ENCODE measurements around the gene KCNN2. TPM values are rescaled to one million over a fixed set of nuclear protein-coding genes. Genes with fewer than 3 reads are reported as not detected.

Gene KCNN2
- 18.6 and 19.4 TPM in 2 replicates for total RNA-seq (2021; fragmentation: NEBNext Ultra II Directional; extraction: Animal tissue kit (Norgen Biotek cat#: 25700))
- polyA plus RNA-seq (2011; rRNA removed), result 13.1 and 13.6 TPM in 2 replicates
- polyA plus RNA-seq (2011; cell fraction: cytosol; rRNA removed), result 8.4 TPM
- 14.7 TPM for polyA plus RNA-seq (2011; cell fraction: nucleus; rRNA removed)
- 13.0 to 17.1 TPM (median 14.4 TPM) in 4 replicates for polyA plus RNA-seq (2012, experiment 1 of 2)
- 14.0 TPM for polyA plus RNA-seq (2012, experiment 2 of 2)
- 18.0 TPM for polyA plus RNA-seq (2013, experiment 1 of 2)
- 18.6 TPM for polyA plus RNA-seq (2013, experiment 2 of 2)
- 32.0 and 35.1 TPM in 2 replicates for polyA minus RNA-seq (2011; rRNA and poly(A)+ RNA removed)
- polyA minus RNA-seq (2011; cell fraction: cytosol; rRNA and poly(A)+ RNA removed), result 15.5 TPM
- polyA minus RNA-seq (2011; cell fraction: nucleus; rRNA and poly(A)+ RNA removed), result 67.7 TPM
- long read RNA-seq, experiment 1, transcript KCNN2-201 (8 exons, 2,512 nt), result major isoform, 10 of 15 reads
- long read RNA-seq, experiment 1, partial matches to known transcripts, result 2 of 15 reads
- long read RNA-seq, experiment 1, other reads (novel, unspliced or antisense), result 3 of 15 reads
- long read RNA-seq, experiment 2, partial matches to known transcripts, result 0 of 1 reads
- long read RNA-seq, experiment 2, other reads (novel, unspliced or antisense), result 1 of 1 reads

DNA sequence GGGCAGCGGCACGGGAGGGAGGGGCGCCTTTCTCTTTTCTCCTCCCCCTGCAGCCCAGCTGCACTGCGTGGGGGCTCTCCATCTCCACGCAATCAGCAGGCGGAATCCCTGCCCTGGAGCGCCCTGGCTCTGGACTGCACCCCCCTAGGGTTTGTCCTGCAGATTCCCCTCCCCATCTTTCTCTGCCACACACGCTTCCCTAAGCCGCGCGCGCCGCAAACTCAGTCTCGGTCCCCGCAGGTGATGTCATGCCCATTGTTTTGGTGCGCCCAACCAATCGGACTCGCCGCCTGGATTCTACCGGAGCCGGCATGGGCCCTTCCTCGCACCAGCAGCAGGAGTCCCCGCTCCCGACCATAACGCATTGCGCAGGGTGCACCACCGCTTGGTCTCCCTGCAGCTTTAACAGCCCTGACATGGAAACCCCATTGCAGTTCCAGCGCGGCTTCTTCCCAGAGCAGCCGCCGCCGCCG is at the start of gene KCNN2:
Gene KCNN2 (plus strand): TSS at position 347 of the 473 bp plus-strand sequence. CDS start 70 bp downstream, at position 417.
- Histone ChIP-seq H2BK5ac (ENCODE audit: low read depth, low read length) (peak within 1 kb of the TSS; percentile 93), H3K4me1 (replicated peaks in 1 of 4; ENCODE audit: control insufficient read depth in 3 of 4, insufficient read depth in 4 of 4, low read length in 3 of 4) (peaks cover 0 to 9% (median under 1%) of the 10 kb centered on the region in 4 experiments; a peak in 3 of 7 replicates), H3K18ac (ENCODE audit: extremely low read depth, low read length) (peak within 1 kb of the TSS; percentile 93), H2BK15ac (ENCODE audit: low read length) (peak within 1 kb of the TSS; percentile 46; the same call in 1 of the 2 replicates), H2AFZ (ENCODE audit: low read length) (no peak within 1 kb of the TSS; the same call in 1 of the 2 replicates), H2BK12ac (ENCODE audit: low read depth, low read length) (peak within 1 kb of the TSS; percentile 46; the same call in 1 of the 2 replicates), H3K9me3 (ENCODE audit: insufficient read depth in 2 of 2, low read depth in 1 of 2, low read length in 1 of 2) (no peaks in the 10 kb centered on the region), H3K23ac (ENCODE audit: insufficient read length) (no peak within 1 kb of the TSS), H3K9ac (replicated peaks in 1 of 4; ENCODE audit: extremely low read depth in 1 of 4, low read depth in 3 of 4, low read length in 3 of 4) (peak within 1 kb of the TSS; percentile 76 to 84 (median 78)), H3K4me3 (ENCODE audit: extremely low read depth in 1 of 4, insufficient read depth in 2 of 4, low read depth in 3 of 4, low read length in 4 of 4) (peak within 1 kb of the TSS; percentile 83 to 90 (median 88)), H3K56ac (replicated peaks; ENCODE audit: insufficient read length, low read depth, low read length) (peak within 1 kb of the TSS; percentile 87), H2BK120ac (replicated peaks; ENCODE audit: low read depth, low read length) (peak within 1 kb of the TSS; percentile 96), H2AK5ac (ENCODE audit: low read depth, low read length) (no peak within 1 kb of the TSS), H3K27ac (ENCODE audit: low read depth, low read length) (peak within 1 kb of the TSS; percentile 92), H3K79me1 (ENCODE audit: low read depth, low read length) (no peaks in the 10 kb centered on the region), H3K27me3 (replicated peaks in 1 of 4; ENCODE audit: control insufficient read depth in 3 of 4, extremely low read depth in 1 of 4, insufficient read depth in 3 of 4, low read length in 3 of 4) (peaks cover 0 to 4% (median 0%) of the 10 kb centered on the region in 4 experiments; a peak in 1 of 7 replicates), H4K8ac (ENCODE audit: extremely low read depth, insufficient read depth, low read length) (peak within 1 kb of the TSS; percentile 94), H3K79me2 (ENCODE audit: control insufficient read depth in 1 of 2, insufficient read depth in 2 of 2, low read length in 2 of 2) (peaks cover 2 to 40% of the 10 kb centered on the region in 2 experiments; a peak in 3 of 4 replicates), H2BK20ac (ENCODE audit: low read length) (0 out of 2 replicates have a peak within 1 kb of the TSS, but pooled peaks have one; percentile 10), H3K23me2 (ENCODE audit: low read depth, low read length) (peaks cover 8% of the 10 kb centered on the region; the same call in 1 of the 2 replicates), H4K91ac (replicated peaks; ENCODE audit: insufficient read length, low read length) (peak within 1 kb of the TSS; percentile 97), H3K4ac (replicated peaks; ENCODE audit: insufficient read length, low read depth, low read length) (peak within 1 kb of the TSS; percentile 91), H3K36me3 (ENCODE audit: control insufficient read depth in 2 of 4, insufficient read depth in 4 of 4, low read length in 3 of 4) (peaks cover 0 to 28% (median 0%) of the 10 kb centered on the region in 4 experiments; a peak in 1 of 8 replicates), H3K4me2 (ENCODE audit: insufficient read depth in 1 of 2, low read depth in 2 of 2, low read length in 2 of 2) (peak within 1 kb of the TSS; percentile 95 to 96), H3K14ac (ENCODE audit: insufficient read length) (no peak within 1 kb of the TSS), H4K5ac (ENCODE audit: insufficient read length, low read depth, low read length) (peak within 1 kb of the TSS; percentile 94), H4K20me1 (replicated peaks in 1 of 2; ENCODE audit: control insufficient read depth in 1 of 2, insufficient read depth in 2 of 2, low read length in 2 of 2) (no peaks in the 10 kb centered on the region)
- POLR2A ChIA-PET (ENCODE audit: partially characterized antibody), result interaction anchor here (0.8 to 3.2 kb wide), 2 partner anchors 17 to 87 kb away, joined by 3 to 18 read pairs; no protein-coding TSS in a partner anchor
- 0% methylated on average over 15 of the region's 33 CpGs; no CpG with 5 or more reads in 1 of the 2 experiments for WGBS, 2 experiments (ENCODE audit: extremely low coverage in 1 of 2, insufficient coverage in 1 of 2, insufficient read length in 1 of 2, insufficient replicate concordance in 2 of 2, low coverage in 1 of 2, low lambda C conversion rate in 2 of 2, missing lambda C conversion rate in 1 of 2)
- CTCF ChIA-PET (ENCODE audit: partially characterized antibody), result interaction anchor here (1.9 to 12.4 kb wide), 2 partner anchors 89 to 343 kb away, joined by 5 to 176 read pairs; no protein-coding TSS in a partner anchor
- FAIRE-seq, result no peak
- peak in 1 of 2 experiments; percentile 87 for DNase-seq (ENCODE audit: low read depth in 1 of 2, low spot score in 2 of 2)
- TF ChIP-seq SIRT6 (IDR thresholded peaks at IDR 0.05; ENCODE audit: low read length) (no peak), KDM5A (IDR thresholded peaks at IDR 0.05; ENCODE audit: low read length) (peak; percentile 21; the same call in 1 of the 2 replicates), CHD1 (IDR thresholded peaks at IDR 0.05; ENCODE audit: low read depth, low read length) (no peak), POU5F1 (IDR thresholded peaks at IDR 0.05; ENCODE audit: low read depth, low read length) (no peak), CEBPB (IDR thresholded peaks at IDR 0.05; ENCODE audit: low read depth, low read length) (no peak), RNF2 (IDR thresholded peaks at IDR 0.05; ENCODE audit: borderline replicate concordance, low read depth, low read length, missing control alignments, poor library complexity, severe bottlenecking) (no peak), CBX8 (IDR thresholded peaks at IDR 0.05; ENCODE audit: borderline replicate concordance, low read depth, low read length) (no peak), KDM1A (IDR thresholded peaks at IDR 0.05; ENCODE audit: borderline replicate concordance, low read length) (no peak), ASH2L (IDR thresholded peaks at IDR 0.05; ENCODE audit: low read length) (no peak), NRF1 (IDR thresholded peaks at IDR 0.05; ENCODE audit: low read depth, low read length) (no peak)
